OCI-LY7 (cell line): ENCODE data around the gene ZNF212.

ENCODE experiments used
- CTCF ChIP-seq: fragments of 200-600 bp; sonication (generic); conservative IDR thresholded peaks from 2 replicates; pipeline ENCODE4 v1.5.1; 2014; ENCODE audit warnings: mild to moderate bottlenecking, antibody characterized with exemption, low read length, moderate library complexity, mixed read lengths
- EZH2phosphoT487 ChIP-seq: fragments of 200-600 bp; sonication (generic); IDR thresholded peaks from 2 replicates; pipeline ENCODE4 v1.6.1; 2018; ENCODE audit warnings: low read depth, borderline replicate concordance, mild to moderate bottlenecking, mixed run types, antibody characterized with exemption, low read length, moderate library complexity, mixed read lengths

GRCh38 chr7:149289856-149290255, 50.4 kb downstream of the ZNF212 start:
- TF ChIP-seq CTCF, result no peak
- no peak for TF ChIP-seq EZH2phosphoT487
